H9 (cell line): ENCODE results near the gene KLHL21. TPM values are rescaled to one million over a fixed set of nuclear protein-coding genes. Genes with fewer than 3 reads are reported as not detected.
A peak's percentile ranks its signal among the peaks of the same experiment; 100 is the strongest.

Experiments
- DNase-seq: peaks from one replicate; pipeline ENCODE4 v3.0.0-alpha.2; 2017
- H2AFZ ChIP-seq: one replicate; pipeline ENCODE4 v1.6.1; 2013; ENCODE audit warnings: mild to moderate bottlenecking, low read length, control low read depth, moderate library complexity
- H2AK5ac ChIP-seq: 2 replicates; pipeline ENCODE4 v1.6.1; 2013; ENCODE audit warnings: low read length, control low read depth, mixed read lengths; ENCODE audit not compliant: insufficient read length
- H2BK120ac ChIP-seq: one replicate; pipeline ENCODE4 v1.6.1; 2013; ENCODE audit warnings: low read depth, mild to moderate bottlenecking, low read length, control low read depth, inconsistent platforms; ENCODE audit not compliant: poor library complexity, severe bottlenecking
- H2BK12ac ChIP-seq: 2 replicates; pipeline ENCODE4 v1.6.1; 2013; ENCODE audit warnings: low read length, control low read depth, mixed read lengths, low read depth; ENCODE audit not compliant: insufficient read length
- H2BK15ac ChIP-seq: 2 replicates; pipeline ENCODE4 v1.6.1; 2013; ENCODE audit warnings: low read depth, low read length, control low read depth
- H2BK20ac ChIP-seq: one replicate; pipeline ENCODE4 v1.6.1; 2013; ENCODE audit warnings: low read depth, mild to moderate bottlenecking, low read length, control low read depth, inconsistent platforms; ENCODE audit not compliant: poor library complexity, severe bottlenecking
- H2BK5ac ChIP-seq: 2 replicates; pipeline ENCODE4 v1.6.1; 2013; ENCODE audit warnings: low read length, control low read depth, mixed read lengths; ENCODE audit not compliant: insufficient read length
- H3K14ac ChIP-seq: 2 replicates; pipeline ENCODE4 v1.6.1; 2013; ENCODE audit warnings: low read length, control low read depth; ENCODE audit not compliant: insufficient read depth
- H3K18ac ChIP-seq: 2 replicates; pipeline ENCODE4 v1.6.1; 2013; ENCODE audit warnings: low read depth, mild to moderate bottlenecking, mixed read lengths, low read length, control low read depth; ENCODE audit not compliant: insufficient read length
- H3K23ac ChIP-seq: 2 replicates; pipeline ENCODE4 v1.6.1; 2013; ENCODE audit warnings: low read length, control low read depth, mixed read lengths, low read depth; ENCODE audit not compliant: insufficient read length
- H3K23me2 ChIP-seq: 2 replicates; pipeline ENCODE4 v1.6.1; 2013; ENCODE audit warnings: low read depth, mild to moderate bottlenecking, mixed read lengths, low read length, control low read depth; ENCODE audit not compliant: insufficient read length, poor library complexity, severe bottlenecking
- H3K27ac ChIP-seq: 2 replicates; pipeline ENCODE4 v1.5.1; 2013; ENCODE audit warnings: low read length, control low read depth, mixed read lengths, low read depth; ENCODE audit not compliant: insufficient read length
- H3K27me3 ChIP-seq: 2 replicates; pipeline ENCODE4 v1.6.1; 2013; ENCODE audit warnings: low read length, control low read depth, inconsistent platforms; ENCODE audit not compliant: insufficient read depth
- H3K4ac ChIP-seq: 2 replicates; pipeline ENCODE4 v1.6.1; 2013; ENCODE audit warnings: low read depth, mild to moderate bottlenecking, control low read depth, inconsistent platforms, low read length, moderate library complexity
- H3K4me1 ChIP-seq: 2 replicates; pipeline ENCODE4 v1.6.1; 2013; ENCODE audit warnings: low read length, control low read depth, inconsistent platforms; ENCODE audit not compliant: insufficient read depth
- H3K4me2 ChIP-seq: 2 replicates; pipeline ENCODE4 v1.6.1; 2013; ENCODE audit warnings: low read length, control low read depth, mixed read lengths; ENCODE audit not compliant: insufficient read length, insufficient read depth
- H3K56ac ChIP-seq: 2 replicates; pipeline ENCODE4 v1.6.1; 2013; ENCODE audit warnings: low read depth, mild to moderate bottlenecking, mixed read lengths, low read length, control low read depth; ENCODE audit not compliant: insufficient read length
- H3K79me1 ChIP-seq: 2 replicates; pipeline ENCODE4 v1.6.1; 2013; ENCODE audit warnings: low read depth, mild to moderate bottlenecking, moderate library complexity, low read length, control low read depth, inconsistent platforms; ENCODE audit not compliant: insufficient read depth, poor library complexity, severe bottlenecking
- H3K79me2 ChIP-seq: 2 replicates; pipeline ENCODE4 v1.6.1; 2013; ENCODE audit warnings: low read length, control low read depth, inconsistent platforms; ENCODE audit not compliant: insufficient read depth
- H3K9ac ChIP-seq: 2 replicates; pipeline ENCODE4 v1.6.1; 2013; ENCODE audit warnings: low read length, control low read depth, mixed read lengths; ENCODE audit not compliant: insufficient read length; ENCODE audit errors: extremely low read depth
- H3K9me3 ChIP-seq: one replicate; pipeline ENCODE4 v1.6.1; 2013; ENCODE audit warnings: low read depth, low read length, inconsistent platforms; ENCODE audit not compliant: control insufficient read depth
- H3T11ph ChIP-seq: one replicate; pipeline ENCODE4 v1.6.1; 2013; ENCODE audit warnings: mild to moderate bottlenecking, low read length, control low read depth, inconsistent platforms
- H4K20me1 ChIP-seq: one replicate; pipeline ENCODE4 v1.6.1; 2013; ENCODE audit not compliant: control insufficient read depth, insufficient read length, insufficient read depth
- H4K5ac ChIP-seq: 2 replicates; pipeline ENCODE4 v1.6.1; 2013; ENCODE audit warnings: low read depth, mild to moderate bottlenecking, mixed read lengths, low read length, control low read depth; ENCODE audit not compliant: insufficient read length
- H4K8ac ChIP-seq: replicated peaks from 2 replicates; pipeline ENCODE4 v1.6.1; 2013; ENCODE audit warnings: low read length, control low read depth, mixed read lengths, low read depth; ENCODE audit not compliant: insufficient read length
- H4K91ac ChIP-seq: 2 replicates; pipeline ENCODE4 v1.6.1; 2013; ENCODE audit warnings: low read depth, mild to moderate bottlenecking, moderate library complexity, mixed read lengths, low read length, control low read depth; ENCODE audit not compliant: insufficient read length
- H3K27ac Mint-ChIP-seq, 3 experiments: 2 replicates in 2 of 3; 3 replicates in 1 of 3; pipeline ENCODE4 v1.8.0; 2020 to 2021; ENCODE audit warnings: mixed read lengths in 3 of 3, mild to moderate bottlenecking in 1 of 3, moderate library complexity in 1 of 3
- H3K27me3 Mint-ChIP-seq: 2 replicates; pipeline ENCODE4 v1.8.0; 2021; ENCODE audit warnings: low read depth, mild to moderate bottlenecking, moderate library complexity, mixed read lengths
- H3K36me3 Mint-ChIP-seq, 3 experiments: 2 replicates in 2 of 3; 3 replicates in 1 of 3; pipeline ENCODE4 v1.8.0; 2020 to 2021; ENCODE audit warnings: low read depth in 3 of 3, mixed read lengths in 3 of 3; ENCODE audit not compliant: insufficient read depth in 1 of 3
- H3K4me1 Mint-ChIP-seq, 2 experiments: 2 replicates each; pipeline ENCODE4 v1.8.0; 2020; ENCODE audit warnings: mixed read lengths in 2 of 2
- H3K4me3 Mint-ChIP-seq, 2 experiments: 2 replicates in 1 of 2; 3 replicates in 1 of 2; pipeline ENCODE4 v1.8.0; 2020 to 2021; ENCODE audit warnings: mild to moderate bottlenecking in 2 of 2, mixed read lengths in 2 of 2, moderate library complexity in 1 of 2
- H3K9me3 Mint-ChIP-seq, 2 experiments: 2 replicates in 1 of 2; 3 replicates in 1 of 2; pipeline ENCODE4 v1.8.0; 2020; ENCODE audit warnings: mild to moderate bottlenecking in 2 of 2, mixed read lengths in 2 of 2, moderate library complexity in 1 of 2
- WGBS: extraction: QIAGEN DNeasy Blood & Tissue Kit; methylation state at CpG from one replicate; pipeline ENCODE4 v1.1.7; 2013; ENCODE audit warnings: missing lambda C conversion rate, low lambda C conversion rate, mixed read lengths; ENCODE audit not compliant: insufficient read length; ENCODE audit errors: extremely low coverage; 5-methylcytosine and 5-hydroxymethylcytosine counted together
- long read RNA-seq: library from polyadenylated mRNA; unstranded; transcript quantifications from one replicate; pipeline ENCODE4 v2.0.0, GENCODE V29; 2020
- total RNA-seq: library from RNA; stranded (reverse); gene quantifications from 2 replicates; pipeline ENCODE4 v1.2.1, GENCODE V29; 2021
- TF ChIP-seq, protein P1 (sequence below): fragments of 200-600 bp; sonication (generic); conservative IDR thresholded peaks from 3 replicates; pipeline ENCODE4 v1.8.0; 2021; ENCODE audit warnings: antibody characterized with exemption, mild to moderate bottlenecking

Gene KLHL21, protein sequence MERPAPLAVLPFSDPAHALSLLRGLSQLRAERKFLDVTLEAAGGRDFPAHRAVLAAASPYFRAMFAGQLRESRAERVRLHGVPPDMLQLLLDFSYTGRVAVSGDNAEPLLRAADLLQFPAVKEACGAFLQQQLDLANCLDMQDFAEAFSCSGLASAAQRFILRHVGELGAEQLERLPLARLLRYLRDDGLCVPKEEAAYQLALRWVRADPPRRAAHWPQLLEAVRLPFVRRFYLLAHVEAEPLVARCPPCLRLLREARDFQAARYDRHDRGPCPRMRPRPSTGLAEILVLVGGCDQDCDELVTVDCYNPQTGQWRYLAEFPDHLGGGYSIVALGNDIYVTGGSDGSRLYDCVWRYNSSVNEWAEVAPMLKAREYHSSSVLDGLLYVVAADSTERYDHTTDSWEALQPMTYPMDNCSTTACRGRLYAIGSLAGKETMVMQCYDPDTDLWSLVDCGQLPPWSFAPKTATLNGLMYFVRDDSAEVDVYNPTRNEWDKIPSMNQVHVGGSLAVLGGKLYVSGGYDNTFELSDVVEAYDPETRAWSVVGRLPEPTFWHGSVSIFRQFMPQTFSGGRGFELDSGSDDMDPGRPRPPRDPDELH
- 31.9 and 32.7 TPM in 2 replicates for total RNA-seq
- long read RNA-seq, full-length matches to known transcripts, result 192 of 225 reads
- long read RNA-seq, partial matches to known transcripts, result 13 of 225 reads
- long read RNA-seq, other reads (novel, unspliced or antisense), result 20 of 225 reads

DNA sequence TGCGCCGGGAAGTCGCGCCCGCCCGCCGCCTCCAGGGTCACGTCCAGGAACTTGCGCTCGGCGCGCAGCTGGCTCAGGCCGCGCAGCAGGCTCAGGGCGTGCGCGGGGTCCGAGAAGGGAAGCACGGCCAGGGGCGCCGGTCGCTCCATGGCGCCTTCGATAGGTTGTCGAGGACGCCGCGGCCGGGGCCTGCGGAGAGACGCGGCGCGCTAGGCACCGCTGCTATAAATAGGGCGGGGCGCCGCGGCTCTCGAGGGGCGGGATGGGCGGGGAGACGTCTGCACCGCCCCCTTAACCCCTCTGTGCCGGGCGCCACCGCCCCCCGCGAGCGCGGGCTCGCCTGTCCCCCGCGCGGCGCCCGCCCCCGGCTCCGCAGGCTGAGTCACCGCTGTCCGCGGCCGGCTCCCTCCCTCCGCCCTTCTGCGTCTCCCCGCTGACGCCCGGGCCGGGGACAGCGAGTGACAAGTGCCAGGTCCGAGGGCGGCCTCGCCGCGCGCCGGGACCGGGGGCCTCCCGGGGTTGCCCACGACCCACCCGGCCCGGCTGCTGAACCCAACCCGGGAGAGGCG is at the start of gene KLHL21:
TSS of gene KLHL21 (minus strand) at position 201 of the 569 bp plus-strand sequence. CDS start at position 149, 52 bp downstream.
- Histone ChIP-seq H3K79me1 (no peaks in the 10 kb centered on the region), H2AFZ (no peak within 1 kb of the TSS), H3K79me2 (peaks cover 18% of the 10 kb centered on the region; the same call in 1 of the 2 replicates), H3K9ac (peak within 1 kb of the TSS; percentile 69), H3K23me2 (peaks cover 21% of the 10 kb centered on the region), H3K27ac (peak within 1 kb of the TSS; percentile 46), H3T11ph (peak within 1 kb of the TSS; percentile 78), H4K20me1 (peaks cover 2% of the 10 kb centered on the region), H2AK5ac (no peak within 1 kb of the TSS), H4K91ac (no peak within 1 kb of the TSS), H3K14ac (peak within 1 kb of the TSS; percentile 96), H2BK120ac (peak within 1 kb of the TSS; percentile 99), H4K5ac (peak within 1 kb of the TSS; percentile 13), H3K4ac (peak within 1 kb of the TSS; percentile 93; the same call in 1 of the 2 replicates), H4K8ac (no peak within 1 kb of the TSS), H2BK5ac (no peak within 1 kb of the TSS), H3K4me1 (no peaks in the 10 kb centered on the region), H3K4me2 (peak within 1 kb of the TSS; percentile 83), H3K9me3 (no peaks in the 10 kb centered on the region), H3K23ac (no peak within 1 kb of the TSS), H3K27me3 (no peaks in the 10 kb centered on the region), H2BK20ac (no peak within 1 kb of the TSS), H2BK12ac (peak within 1 kb of the TSS; percentile 68), H3K56ac (no peak within 1 kb of the TSS), H3K18ac (peak within 1 kb of the TSS; percentile 97), H2BK15ac (no peak within 1 kb of the TSS)
- no peaks in the 10 kb centered on the region; a peak in 1 of 5 replicates for H3K9me3 Mint-ChIP-seq
- H3K27me3 Mint-ChIP-seq, result no peaks in the 10 kb centered on the region
- DNase-seq, result peak; percentile 80
- peaks cover 26 to 29% of the 10 kb centered on the region in 2 experiments for H3K4me1 Mint-ChIP-seq
- peak within 1 kb of the TSS; percentile 87 to 98 (median 91); a peak in 4 of 7 replicates for H3K27ac Mint-ChIP-seq
- peaks cover 7 to 24% (median 15%) of the 10 kb centered on the region in 3 experiments for H3K36me3 Mint-ChIP-seq
- H3K4me3 Mint-ChIP-seq, result peak within 1 kb of the TSS; percentile 88 to 94
- no CpG with 5 or more reads among the region's 84 CpGs for WGBS
- TF ChIP-seq, protein P1, sequence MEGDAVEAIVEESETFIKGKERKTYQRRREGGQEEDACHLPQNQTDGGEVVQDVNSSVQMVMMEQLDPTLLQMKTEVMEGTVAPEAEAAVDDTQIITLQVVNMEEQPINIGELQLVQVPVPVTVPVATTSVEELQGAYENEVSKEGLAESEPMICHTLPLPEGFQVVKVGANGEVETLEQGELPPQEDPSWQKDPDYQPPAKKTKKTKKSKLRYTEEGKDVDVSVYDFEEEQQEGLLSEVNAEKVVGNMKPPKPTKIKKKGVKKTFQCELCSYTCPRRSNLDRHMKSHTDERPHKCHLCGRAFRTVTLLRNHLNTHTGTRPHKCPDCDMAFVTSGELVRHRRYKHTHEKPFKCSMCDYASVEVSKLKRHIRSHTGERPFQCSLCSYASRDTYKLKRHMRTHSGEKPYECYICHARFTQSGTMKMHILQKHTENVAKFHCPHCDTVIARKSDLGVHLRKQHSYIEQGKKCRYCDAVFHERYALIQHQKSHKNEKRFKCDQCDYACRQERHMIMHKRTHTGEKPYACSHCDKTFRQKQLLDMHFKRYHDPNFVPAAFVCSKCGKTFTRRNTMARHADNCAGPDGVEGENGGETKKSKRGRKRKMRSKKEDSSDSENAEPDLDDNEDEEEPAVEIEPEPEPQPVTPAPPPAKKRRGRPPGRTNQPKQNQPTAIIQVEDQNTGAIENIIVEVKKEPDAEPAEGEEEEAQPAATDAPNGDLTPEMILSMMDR, result no peak
